NCI-H146 treated with DMSO at 0.1 percent for 48 hours (cell line): ENCODE data around the gene ANKMY1.
A peak's percentile ranks its signal among the peaks of the same experiment; 100 is the strongest.
"Not testable (repeated sequence)": the region's sequence is repeated elsewhere in the genome, so short reads cannot be mapped to it uniquely, and the experiment has no call there.

Experiments used
- DNase-seq: peaks from one replicate; lab custom pipeline; 2025; ENCODE audit not compliant: unreplicated experiment; lab: John Stamatoyannopoulos, UW

Gene ANKMY1

DNA sequence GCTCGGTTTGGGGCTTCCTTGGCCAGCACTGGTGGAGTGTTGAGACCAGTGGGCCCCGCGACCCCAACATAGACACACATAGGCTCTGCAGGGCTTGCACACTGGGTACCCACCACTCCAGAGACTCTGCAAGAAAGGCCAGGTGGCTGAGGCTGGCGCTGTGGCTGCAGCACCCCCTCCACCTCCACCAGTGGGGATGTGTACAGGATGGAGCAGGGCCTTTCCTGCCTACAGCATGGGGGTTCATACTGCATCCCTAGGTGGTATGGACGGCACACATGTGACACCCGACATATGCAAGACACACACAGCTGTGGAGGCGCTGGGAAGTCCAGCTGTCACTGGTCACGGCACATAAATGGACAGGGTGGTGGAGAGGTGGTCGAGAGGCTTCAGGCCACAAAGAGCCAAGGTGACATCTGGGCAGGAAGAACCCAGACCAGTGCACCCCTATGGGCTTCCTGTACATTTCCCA is 11.8 kb upstream of the ANKMY1 start:
- no peak for DNase-seq

DNA sequence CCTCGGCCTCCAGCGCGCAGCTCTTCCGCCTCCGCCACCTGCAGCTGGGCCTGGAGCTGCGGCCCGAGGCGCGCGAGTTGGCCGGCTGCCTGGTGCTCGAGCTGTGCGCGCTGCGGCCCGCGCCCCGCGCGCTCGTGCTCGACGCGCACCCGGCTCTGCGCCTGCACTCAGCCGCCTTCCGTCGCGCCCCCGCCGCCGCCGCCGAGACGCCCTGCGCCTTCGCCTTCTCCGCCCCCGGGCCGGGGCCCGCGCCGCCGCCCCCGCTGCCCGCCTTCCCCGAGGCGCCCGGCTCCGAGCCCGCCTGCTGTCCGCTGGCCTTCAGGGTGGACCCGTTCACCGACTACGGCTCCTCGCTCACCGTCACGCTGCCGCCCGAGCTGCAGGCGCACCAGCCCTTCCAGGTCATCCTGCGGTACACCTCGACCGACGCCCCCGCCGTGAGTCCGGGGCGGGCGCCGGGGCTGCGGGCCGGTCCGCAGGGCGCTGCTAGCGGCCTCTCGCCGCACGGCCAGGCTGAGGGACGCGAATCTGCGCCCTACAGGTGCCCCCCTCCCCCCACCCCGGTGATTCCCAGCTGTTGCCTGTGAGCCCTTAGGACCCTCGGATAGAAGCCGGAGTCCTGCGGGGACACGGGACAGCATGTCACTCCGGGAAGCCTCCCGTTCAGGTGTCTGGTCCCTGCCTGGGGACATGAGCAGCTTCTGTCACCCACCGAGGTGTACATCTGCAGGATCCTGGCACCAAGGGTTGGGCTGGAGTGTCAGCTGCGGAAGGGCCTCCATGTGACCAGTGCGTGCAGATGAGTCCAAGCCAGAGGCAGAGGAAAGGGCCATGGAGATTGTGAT is 11.1 kb upstream of the ANKMY1 start:
- no peak for DNase-seq

DNA sequence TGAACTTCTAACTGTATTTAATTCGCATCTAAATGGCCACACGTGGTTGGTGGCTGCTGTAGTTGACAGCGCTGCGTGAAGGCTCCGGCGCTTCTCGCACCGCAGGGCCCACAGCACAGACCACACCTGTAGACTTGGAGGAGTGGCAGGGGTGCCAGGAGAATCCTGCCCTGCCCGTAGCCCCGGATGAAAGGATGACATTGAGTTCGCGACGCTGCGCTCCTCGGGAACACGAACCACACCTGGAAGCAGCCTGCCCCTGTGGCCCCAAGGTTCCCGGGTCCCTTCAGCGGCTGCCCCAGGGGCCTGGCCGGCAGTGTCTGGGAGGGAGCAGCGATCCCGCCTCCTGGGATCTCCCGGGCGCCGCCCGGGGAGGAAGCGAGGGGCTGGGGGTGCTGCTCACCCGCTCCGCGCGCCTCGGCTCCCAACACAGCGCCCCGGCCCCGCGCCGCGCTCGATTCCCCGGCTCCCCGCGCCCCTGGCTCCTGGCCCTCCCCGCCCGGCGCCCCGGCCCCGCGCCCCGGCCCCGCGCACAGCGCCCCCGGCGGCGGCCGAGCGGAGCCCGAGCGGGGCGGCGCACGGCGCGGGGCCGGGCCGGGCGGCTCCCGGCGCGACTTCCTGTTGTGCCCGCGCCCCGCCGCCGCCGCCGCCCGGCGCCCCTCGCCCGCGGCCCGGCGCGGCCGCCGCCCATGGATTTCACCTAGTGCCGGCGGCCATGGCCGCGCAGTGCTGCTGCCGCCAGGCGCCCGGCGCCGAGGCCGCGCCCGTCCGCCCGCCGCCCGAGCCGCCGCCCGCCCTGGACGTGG is 10.3 kb upstream of the ANKMY1 start, which contains the start of gene RNPEPL1:
Gene RNPEPL1 (plus strand): TSS at position 613 of the 806 bp plus-strand sequence. CDS start 103 bp downstream, at position 716.
- DNase-seq: no peak

DNA sequence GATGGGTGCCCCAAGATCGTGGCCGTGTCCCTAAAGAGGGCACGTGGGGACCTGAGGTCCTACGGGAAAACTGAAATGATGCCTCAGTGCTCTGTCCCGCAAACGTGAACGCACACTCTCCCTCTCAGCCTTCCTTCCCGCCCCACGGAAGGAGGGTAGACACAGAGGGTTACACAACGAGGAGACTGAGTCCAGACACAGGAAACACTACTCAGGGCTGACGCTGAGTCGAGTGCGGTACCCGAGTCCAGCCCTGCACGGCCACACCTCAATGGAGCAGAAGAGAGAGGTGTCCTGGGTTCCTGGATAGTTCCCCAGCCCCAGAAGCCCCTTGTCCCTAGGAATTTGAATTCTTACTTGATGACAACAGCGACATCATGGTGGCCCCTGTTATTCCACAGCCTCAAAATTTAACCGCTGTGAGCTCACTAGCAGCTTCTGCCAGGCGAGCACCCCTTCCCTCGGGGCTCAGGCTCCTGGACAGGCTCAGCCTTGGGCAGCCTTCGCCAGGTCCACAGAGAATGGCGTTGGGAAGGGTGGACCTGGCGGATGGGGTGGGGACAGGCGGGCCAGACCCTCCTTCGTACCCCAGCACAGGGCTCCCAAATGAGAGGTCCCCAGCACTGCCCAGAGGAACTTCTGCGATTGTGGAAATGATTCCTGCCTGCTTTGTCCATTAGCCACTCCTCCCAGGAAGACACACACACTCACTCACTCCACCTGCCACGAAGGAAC is 9.5 kb upstream of the ANKMY1 start:
- no peak for DNase-seq

DNA sequence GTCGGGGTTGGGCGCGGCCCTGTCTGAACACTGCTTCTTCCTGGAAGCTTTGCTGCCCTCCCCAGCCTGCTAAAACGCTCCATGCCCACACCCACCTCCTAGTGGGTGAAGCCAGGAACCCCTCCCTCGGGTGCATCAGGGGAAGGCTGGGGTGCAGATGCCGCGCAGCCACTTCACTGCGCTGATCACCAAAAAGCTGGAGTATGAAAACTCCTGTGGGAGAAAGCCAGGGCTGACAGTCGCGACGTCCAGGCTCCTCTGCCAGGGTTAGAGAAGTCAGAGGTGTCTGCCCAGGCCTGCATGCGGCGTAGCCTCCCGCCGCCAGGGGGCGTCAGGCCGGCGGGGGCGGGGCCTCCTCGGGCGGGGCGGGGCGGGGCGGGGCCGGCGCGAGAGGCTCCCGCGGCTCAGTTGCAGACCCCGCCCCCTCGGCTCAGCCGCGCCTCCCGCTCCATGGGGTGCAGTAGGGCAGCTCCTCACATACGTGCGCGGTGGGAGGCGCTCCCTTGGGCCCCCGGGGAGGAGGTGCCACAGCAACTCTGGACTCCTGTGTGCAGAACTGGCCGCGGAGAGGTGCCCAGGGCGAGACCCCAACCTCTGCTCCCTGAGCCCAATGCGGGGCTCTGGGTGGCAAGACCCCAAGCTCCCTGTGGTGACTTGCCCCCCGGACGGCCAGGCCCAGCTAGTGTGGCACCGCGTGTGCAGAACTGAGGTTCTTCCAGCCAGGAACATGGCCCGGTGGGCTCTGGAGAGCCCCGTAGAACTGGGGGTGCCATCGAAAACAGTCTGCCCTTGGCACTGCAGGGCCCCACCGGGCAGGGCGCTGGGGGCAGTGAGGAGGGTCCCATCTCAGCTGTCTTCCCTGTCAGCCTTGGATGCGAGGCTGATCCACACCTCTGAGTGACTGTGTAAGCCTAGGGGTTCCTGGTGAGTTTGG is 8.7 kb upstream of the ANKMY1 start:
- peak; percentile 53 for DNase-seq

DNA sequence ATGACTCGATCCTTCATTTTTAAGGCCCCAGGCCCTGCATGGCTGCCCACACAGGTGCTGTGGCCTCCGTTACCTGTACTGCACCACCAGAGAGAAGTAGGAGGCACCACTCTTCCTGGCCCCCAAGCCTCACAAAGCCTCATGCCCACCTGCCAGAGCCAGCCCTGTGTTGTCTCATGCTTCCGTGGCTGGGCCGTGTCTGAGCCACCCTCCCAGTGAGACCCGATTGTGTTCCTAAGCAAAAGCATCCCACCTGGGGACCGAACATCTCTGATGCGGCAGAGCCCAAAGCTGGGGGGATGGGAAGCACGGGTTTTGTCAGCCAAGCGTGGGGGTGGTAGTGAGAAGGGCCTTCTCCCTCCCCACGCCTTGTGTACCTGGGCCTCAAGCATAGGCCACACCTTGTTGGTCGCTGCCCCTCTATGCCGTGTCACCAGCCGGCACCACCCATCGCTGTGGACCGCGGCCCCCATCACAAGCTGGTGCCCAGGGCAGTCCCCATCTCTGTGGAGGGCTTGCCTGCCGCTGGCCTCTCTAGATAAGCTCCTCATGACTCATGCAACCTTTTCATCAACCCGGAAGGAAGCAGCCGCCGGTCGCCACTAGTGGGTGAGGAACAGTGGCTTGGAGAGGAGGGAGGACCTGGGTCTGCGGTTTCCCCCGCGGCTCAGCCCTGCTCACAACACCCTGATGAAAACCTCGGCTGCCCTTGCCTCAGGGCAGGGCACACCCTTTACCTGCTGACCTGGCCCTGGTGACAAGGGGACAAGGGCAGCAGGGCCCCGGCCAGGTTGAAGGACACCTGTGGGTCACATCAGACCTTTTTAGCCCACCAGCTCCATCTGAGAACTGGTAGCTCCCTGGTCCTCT is 7.8 kb upstream of the ANKMY1 start:
- DNase-seq: peak; percentile 28

DNA sequence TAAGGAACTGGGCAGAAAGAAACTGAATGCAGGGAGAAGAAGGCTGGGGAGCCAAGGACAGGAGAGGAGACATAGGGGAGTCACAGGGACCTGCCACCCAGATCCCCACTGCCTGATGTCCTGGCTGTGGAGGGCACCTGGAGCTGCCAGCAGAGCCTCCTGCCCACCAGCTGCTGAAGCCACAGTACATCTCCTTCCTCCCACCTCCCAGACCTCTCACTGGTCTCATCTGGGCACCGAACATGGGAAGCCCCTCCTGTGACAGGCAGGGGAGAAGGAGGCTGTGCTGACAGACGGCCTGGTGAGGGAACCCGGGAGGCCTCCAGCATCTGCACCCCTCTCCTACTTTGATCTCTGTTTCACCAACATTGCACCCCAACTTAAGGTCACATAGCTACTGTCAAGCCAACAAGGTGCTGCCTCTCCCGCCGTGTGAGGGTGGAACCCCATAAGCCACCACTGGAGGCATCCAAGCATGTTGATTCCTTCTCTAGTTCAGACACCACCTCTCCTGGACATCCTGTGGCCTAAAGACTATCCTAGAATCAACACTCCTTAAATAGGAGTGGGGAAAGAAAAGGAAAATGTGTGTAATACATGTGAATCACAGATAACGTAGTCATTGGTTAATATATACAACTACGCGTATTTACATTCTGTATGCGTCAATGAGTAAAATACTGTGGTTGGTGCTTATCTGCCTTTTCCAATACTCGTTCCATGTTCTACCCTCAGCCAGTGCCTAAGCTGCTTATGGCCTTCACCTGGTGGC is 7.0 kb upstream of the ANKMY1 start:
- DNase-seq: no peak

DNA sequence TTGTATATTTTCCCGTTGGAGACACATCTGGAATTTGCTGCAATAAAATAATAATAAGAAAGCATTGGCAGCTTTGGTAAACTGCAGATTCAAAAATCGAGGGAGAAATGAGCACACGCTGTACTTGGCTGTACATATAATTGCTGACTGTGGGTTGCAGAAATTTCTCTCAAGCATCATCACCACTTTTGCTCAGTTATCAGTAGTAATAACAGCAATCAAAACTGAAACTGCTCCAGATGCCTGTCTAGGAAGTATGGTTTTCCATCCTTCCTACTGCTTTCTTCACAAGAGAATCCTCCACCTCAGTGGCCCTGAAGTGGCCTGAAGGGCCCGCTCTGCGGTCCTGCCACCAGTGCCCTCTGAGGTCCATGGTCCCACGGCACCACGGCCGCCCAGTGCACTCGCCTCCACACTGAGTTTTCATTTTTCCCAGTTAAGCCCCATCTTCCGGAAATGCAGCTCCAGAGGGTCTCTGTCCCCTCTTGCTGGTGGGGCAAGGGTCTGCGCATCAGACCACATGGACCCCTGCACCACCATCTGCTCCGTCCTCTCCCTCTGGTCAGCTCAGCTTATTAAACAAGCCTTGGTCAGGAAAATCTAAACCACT is 6.3 kb upstream of the ANKMY1 start:
- DNase-seq: no peak

DNA sequence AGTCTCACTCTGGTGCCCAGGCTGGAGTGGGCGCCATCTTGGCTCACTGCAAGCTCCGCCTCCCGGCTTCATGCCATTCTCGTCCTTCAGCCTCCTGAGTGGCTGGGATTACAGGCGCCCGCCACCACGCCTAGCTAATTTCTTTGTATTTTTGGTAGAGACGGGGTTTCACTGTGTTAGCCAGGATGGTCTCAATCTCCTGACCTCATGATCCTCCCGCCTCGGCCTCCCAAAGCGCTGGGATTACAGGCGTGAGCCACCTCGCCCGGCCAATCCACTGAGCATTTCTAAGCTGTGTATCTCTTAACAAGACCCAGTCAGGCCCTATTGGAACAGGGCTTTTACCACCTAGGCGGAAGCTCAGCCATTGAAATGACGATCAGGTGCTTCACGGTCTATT is 5.4 kb upstream of the ANKMY1 start:
- DNase-seq: not testable (repeated sequence)

DNA sequence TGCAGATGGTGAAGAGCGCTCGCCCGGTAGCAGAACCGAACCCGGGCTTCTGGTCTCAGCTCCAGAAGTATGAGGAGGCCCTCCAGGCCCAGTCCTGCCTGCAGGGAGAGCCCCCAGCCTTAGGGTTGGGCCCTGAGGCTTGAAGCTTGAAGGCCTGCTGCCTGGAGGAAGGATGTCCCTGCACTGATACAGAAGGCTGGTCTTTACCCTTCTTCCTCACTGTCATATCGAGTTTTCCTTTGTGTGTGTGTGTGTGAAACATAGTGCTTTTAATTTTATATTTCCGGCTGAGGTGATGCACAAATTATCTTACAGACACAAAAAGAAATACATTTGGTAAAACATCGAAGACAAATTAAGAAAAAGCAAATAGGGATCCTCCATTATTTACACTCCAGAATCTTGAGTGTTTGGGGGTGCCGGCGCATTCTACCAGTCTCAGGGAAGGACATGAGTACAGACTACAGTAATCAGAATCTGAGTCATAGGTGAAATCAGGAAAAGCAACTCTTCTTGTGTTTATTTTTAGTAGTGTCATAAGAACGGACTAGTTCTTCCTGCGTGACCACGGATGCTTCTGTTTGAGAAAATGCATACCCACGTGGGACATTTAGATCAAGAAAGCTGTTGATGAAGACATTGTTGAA is 3.7 kb upstream of the ANKMY1 start:
- DNase-seq: no peak

DNA sequence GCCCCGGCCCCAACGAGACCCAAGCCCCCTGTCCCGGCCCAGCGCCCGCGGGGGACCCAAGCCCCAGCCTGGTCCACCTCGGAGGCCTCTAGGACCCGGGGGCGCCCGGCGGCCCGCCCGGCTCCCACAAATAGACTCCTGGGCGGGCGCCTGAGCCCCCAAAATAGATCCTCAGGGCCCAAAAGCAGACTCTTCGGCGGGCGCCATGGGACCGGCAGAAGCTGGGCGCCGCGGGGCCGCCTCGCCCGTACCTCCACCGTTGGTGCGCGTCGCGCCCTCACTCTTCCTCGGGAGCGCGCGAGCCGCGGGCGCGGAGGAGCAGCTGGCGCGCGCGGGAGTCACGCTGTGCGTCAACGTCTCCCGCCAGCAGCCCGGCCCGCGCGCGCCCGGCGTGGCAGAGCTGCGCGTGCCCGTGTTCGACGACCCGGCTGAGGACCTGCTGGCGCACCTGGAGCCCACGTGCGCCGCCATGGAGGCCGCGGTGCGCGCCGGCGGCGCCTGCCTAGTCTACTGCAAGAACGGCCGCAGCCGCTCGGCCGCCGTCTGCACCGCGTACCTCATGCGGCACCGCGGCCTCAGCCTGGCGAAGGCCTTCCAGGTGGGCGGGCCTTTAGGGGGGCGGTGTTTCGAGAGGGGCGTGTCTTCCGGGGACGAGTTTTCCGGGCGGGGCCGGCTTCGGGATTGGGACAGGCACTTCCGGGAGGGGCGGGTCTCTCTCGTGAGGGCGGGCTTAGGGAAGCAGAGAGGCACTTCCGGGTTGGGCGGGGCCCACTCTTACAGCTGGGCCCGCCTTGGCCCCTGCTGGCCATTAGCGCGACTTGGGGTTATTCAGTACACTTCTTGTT is 2.9 kb upstream of the ANKMY1 start:
- peak; percentile 86 for DNase-seq

DNA sequence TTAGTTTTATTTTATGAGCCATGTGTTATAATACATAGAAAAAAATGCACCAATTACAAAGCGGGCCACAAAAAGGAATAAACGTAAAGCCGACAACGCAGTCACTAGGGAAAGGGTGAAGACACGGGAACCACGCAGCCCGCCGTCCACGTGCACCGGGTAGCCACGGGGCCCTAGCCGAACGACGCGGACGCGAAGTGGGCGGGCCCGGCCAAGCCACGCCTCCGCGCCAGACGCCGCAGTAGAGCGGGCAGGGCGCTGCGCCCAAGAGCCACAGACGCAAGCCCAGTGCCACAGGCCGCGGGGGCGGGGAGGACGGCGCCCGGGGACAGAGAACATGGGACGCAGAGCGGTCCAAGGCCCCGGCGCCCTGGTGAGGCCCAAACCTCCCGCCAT is 2.3 kb upstream of the ANKMY1 start, which contains the start of gene DUSP28:
Gene DUSP28 (plus strand): TSS at position 274 of the 396 bp plus-strand sequence. CDS start 328 bp downstream, outside the sequence.
- DNase-seq: peak; percentile 27

DNA sequence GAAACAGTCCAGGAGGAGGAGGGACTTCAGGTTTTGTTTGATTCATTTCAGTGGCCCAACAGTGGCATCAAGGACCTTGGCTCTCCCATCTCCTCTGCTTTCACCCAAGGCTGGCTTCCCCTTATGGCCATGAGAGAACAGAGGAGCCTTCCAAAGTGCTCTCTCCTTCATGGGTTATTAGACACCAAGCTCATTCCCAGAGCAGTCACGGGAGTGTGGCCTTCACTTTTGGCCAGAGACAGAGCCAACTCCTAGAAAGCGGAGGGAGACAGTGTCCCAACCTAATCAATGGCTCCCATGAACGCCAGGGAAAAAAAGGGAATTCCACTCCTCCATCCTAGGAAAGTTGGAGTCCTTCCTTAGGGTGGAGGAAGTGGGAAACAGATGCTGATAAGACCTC is 1.5 kb upstream of the ANKMY1 start:
- DNase-seq: no peak

DNA sequence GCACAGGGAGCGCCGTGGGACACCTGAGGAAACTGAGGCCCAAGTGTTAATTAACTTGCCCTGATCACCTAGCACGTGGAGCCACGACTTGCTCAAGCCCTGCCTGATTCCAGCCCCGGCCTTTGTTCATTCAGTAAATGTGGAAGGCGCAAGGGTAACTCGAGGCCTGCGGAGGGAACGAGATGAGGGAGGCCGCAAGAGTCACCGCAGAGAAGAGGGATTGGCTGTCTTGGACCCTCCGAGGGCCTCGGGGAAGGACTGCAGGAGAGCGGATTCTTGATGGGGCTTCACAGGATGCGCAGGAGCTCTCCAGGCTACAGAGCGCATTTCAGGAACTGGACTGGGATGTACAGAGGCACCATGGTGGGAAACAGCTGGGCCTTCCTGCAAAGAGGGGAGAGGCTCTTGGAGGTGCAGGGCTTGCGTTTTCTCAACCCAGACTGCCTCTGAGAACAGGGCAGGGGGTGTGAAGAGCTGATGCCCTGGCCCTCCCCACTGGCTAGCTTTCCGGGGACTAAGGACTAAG is 511 bp upstream of the ANKMY1 start:
- DNase-seq: no peak

DNA sequence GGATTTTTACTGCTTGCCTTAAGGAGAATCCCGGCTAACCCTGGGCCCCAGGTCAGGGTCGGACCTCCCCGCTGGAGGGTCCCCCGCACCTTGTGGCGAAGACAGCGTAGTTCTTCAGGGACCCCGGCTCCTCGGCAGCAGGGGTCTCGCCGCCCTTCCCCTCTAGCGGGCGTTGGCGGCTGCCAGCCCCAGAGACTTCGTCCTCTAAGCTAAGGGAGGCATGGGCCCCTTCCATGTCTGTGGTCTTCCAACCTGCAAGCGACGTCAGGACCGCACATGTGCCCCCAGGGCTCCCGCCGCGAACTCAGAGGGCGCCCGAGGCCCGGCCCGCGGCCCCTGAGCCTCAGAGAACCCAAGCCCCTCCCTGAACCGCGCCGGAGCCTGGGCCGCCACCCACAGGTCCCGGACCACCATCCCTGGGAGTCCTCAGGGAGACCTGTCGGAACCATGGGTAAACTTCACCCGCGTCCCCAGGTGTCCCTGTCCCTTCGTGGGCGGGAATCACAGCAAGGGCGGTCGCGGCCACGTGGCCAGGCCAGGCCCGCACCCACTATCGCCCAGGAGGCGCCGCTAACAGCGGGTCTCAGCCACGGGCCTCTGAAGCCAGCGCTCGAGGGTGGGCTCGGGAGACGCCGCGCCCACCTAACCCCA is 562 bp downstream of the ANKMY1 start:
- DNase-seq: no peak
